ENCODE data around the gene PPP2R2C. TPM values are rescaled to one million over a fixed set of nuclear protein-coding genes. Genes with fewer than 3 reads are reported as not detected.
A peak's percentile ranks its signal among the peaks of the same experiment; 100 is the strongest.

PPP2R2C gene
- total RNA-seq, 1 experiment from 2014 or later: 32.9 TPM

GRCh38 chr4:6474705-6475457 lies 2.5 kb upstream of the PPP2R2C start:
- intact Hi-C loops (cut with micrococcal nuclease): loop anchor here (5.0 kb wide), 1 partner anchor 72 kb away; no protein-coding TSS in a partner anchor
- H3K36me3 ChIP-seq (ENCODE audit: control insufficient read depth in 1 of 2, insufficient read depth in 2 of 2, low read length in 2 of 2): no peaks in the 10 kb centered on the region
- no peaks in the 10 kb centered on the region for H3K27me3 ChIP-seq (ENCODE audit: insufficient read depth, low read length)
- BruUV-seq (replicated peaks): no TSS peak
- no peak overlapping the region for H3K4me2 ChIP-seq (ENCODE audit: low read length)
- peaks cover 8% of the 10 kb centered on the region; the same call in 1 of the 2 replicates for H3K79me2 ChIP-seq (ENCODE audit: insufficient read depth, low read length)
- ATAC-seq (no peak), DNase-seq (ENCODE audit: low read depth, low spot score) (no peak)
- ChIA-PET RAD21 (ENCODE audit: low non-redundant PET in 1 of 2, low total read pairs in 2 of 2, uncharacterized antibody in 2 of 2, unreplicated experiment in 2 of 2) (no interaction called here), CTCF (interaction anchor here (1.0 to 1.7 kb wide), 2 partner anchors 73 to 224 kb away, joined by 3 to 6 read pairs; no protein-coding TSS in a partner anchor), POLR2A (interaction anchor here (0.6 kb wide), 1 partner anchor 44 kb away, joined by 4 read pairs; no protein-coding TSS in a partner anchor)
- no peak for TF ChIP-seq EZH2phosphoT487 (IDR thresholded peaks at IDR 0.05; ENCODE audit: borderline replicate concordance)
- no peak for TF ChIP-seq CEBPB (IDR thresholded peaks at IDR 0.05; ENCODE audit: low read depth)
- no peak for TF ChIP-seq POLR2A (IDR thresholded peaks at IDR 0.05; ENCODE audit: borderline replicate concordance, extremely low read depth, insufficient read depth, insufficient read length)
- no peak for TF ChIP-seq YY1 (IDR thresholded peaks at IDR 0.05; ENCODE audit: extremely low read depth, insufficient replicate concordance, low read depth, low read length)
- no peak for TF ChIP-seq ELF1 (IDR thresholded peaks at IDR 0.05; ENCODE audit: borderline replicate concordance, low read depth)
- no peak for TF ChIP-seq MAX (IDR thresholded peaks at IDR 0.05)
- no peak for TF ChIP-seq EGR1 (IDR thresholded peaks at IDR 0.05; ENCODE audit: low read depth)
- H3K4me3 ChIP-seq (replicated peaks in 1 of 2; ENCODE audit: low read depth in 1 of 2, low read length in 2 of 2): no peak overlapping the region
- peaks cover 5 to 42% of the 10 kb centered on the region in 2 experiments; a peak in 3 of 4 replicates for H3K4me1 ChIP-seq (ENCODE audit: control insufficient read depth in 1 of 2, insufficient read depth in 2 of 2, low read length in 2 of 2)
- no peak overlapping the region for H3K27ac ChIP-seq (ENCODE audit: low read depth, low read length)
- H4K20me1 ChIP-seq (ENCODE audit: insufficient read depth): no peaks in the 10 kb centered on the region
- no peak overlapping the region for H3K9ac ChIP-seq (ENCODE audit: low read length)
- no peaks in the 10 kb centered on the region for H3K9me2 ChIP-seq (ENCODE audit: insufficient read depth)
- H2AFZ ChIP-seq (ENCODE audit: low read depth, low read length, poor library complexity, severe bottlenecking): no peak overlapping the region
- no peaks in the 10 kb centered on the region for H3K9me3 ChIP-seq (ENCODE audit: control insufficient read depth in 1 of 2, insufficient read depth in 1 of 2, low read depth in 1 of 2, low read length in 2 of 2)

DNA sequence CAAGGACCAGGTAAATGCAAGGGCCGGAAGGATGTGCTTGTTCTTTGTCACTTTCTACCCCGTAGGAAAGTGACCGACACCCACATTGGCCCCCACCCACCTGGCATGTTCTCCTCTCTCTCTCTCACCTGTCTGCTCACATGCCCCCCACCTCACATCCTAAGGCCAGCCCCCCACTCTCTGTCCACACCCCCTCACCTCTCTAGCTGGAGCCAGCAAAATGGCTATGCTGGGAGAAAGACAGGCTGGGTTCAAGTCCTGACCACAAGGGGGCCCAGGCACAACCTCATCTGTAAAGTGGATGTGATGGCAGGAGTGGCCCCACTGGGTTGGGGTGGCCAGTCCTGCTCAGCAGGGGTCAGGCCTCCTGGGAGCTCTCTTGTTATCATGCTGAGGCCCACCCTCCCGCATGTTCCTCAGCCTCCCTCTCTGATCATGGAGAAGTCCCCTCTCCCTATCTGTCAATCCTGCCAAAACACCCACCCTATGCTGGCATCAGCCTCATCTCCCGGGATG lies 1.7 kb upstream of the PPP2R2C start:
- H3K9me2 ChIP-seq (ENCODE audit: insufficient read depth): no peaks in the 10 kb centered on the region
- H3K9me3 ChIP-seq (ENCODE audit: control insufficient read depth in 1 of 2, insufficient read depth in 1 of 2, low read depth in 1 of 2, low read length in 2 of 2): no peaks in the 10 kb centered on the region
- H3K36me3 ChIP-seq (ENCODE audit: control insufficient read depth in 1 of 2, insufficient read depth in 2 of 2, low read length in 2 of 2): no peaks in the 10 kb centered on the region
- intact Hi-C loops (cut with micrococcal nuclease): loop anchor here (5.0 kb wide), 1 partner anchor 73 kb away; no protein-coding TSS in a partner anchor
- no peak overlapping the region for H3K4me3 ChIP-seq (replicated peaks in 1 of 2; ENCODE audit: low read depth in 1 of 2, low read length in 2 of 2)
- TF ChIP-seq CTCF (IDR thresholded peaks at IDR 0.05 in 2 of 3, conservative IDR thresholded peaks at IDR 0.05 in 1 of 3; ENCODE audit: borderline replicate concordance in 1 of 3, insufficient read depth in 1 of 3, low read depth in 2 of 3, low read length in 2 of 3) (peak; percentile 40 to 69 (median 62); a peak in 5 of 6 replicates), POLR2AphosphoS5 (IDR thresholded peaks at IDR 0.05; ENCODE audit: low read depth, low read length) (no peak), SIN3A (IDR thresholded peaks at IDR 0.05; ENCODE audit: low read depth) (no peak), ZNF274 (IDR thresholded peaks at IDR 0.05; ENCODE audit: low read depth, low read length) (no peak), YY1 (IDR thresholded peaks at IDR 0.05; ENCODE audit: extremely low read depth, insufficient replicate concordance, low read depth, low read length) (peak; percentile 70), RAD21 (IDR thresholded peaks at IDR 0.05; ENCODE audit: low read depth) (peak; percentile 38), SRF (IDR thresholded peaks at IDR 0.05; ENCODE audit: low read depth) (no peak), ZFX (IDR thresholded peaks at IDR 0.05) (no peak), FOSL1 (IDR thresholded peaks at IDR 0.05; ENCODE audit: low read depth) (no peak)
- H3K4me1 ChIP-seq (ENCODE audit: control insufficient read depth in 1 of 2, insufficient read depth in 2 of 2, low read length in 2 of 2): peaks cover 5 to 42% of the 10 kb centered on the region in 2 experiments; a peak in 3 of 4 replicates
- no peak overlapping the region for H3K4me2 ChIP-seq (ENCODE audit: low read length)
- H3K9ac ChIP-seq (ENCODE audit: low read length): no peak overlapping the region
- ChIA-PET POLR2A (no interaction called here), CTCF (interaction anchor here (0.8 to 1.7 kb wide), 4 partner anchors 18 to 400 kb away, joined by 3 to 7 read pairs (median 4); no protein-coding TSS in a partner anchor), RAD21 (ENCODE audit: low non-redundant PET in 1 of 2, low total read pairs in 2 of 2, uncharacterized antibody in 2 of 2, unreplicated experiment in 2 of 2) (no interaction called here)
- no peak overlapping the region for H2AFZ ChIP-seq (ENCODE audit: low read depth, low read length, poor library complexity, severe bottlenecking)
- BruUV-seq (replicated peaks): no TSS peak
- no peaks in the 10 kb centered on the region for H4K20me1 ChIP-seq (ENCODE audit: insufficient read depth)
- H3K27me3 ChIP-seq (ENCODE audit: insufficient read depth, low read length): no peaks in the 10 kb centered on the region
- ATAC-seq (peak; percentile 41), DNase-seq (ENCODE audit: low read depth, low spot score) (no peak)
- H3K27ac ChIP-seq (ENCODE audit: low read depth, low read length): no peak overlapping the region
- peaks cover 16% of the 10 kb centered on the region for H3K79me2 ChIP-seq (ENCODE audit: insufficient read depth, low read length)

Data from HCT116 (cell line).